Measurements from ENCODE around the gene ESYT1. TPM values are rescaled to one million over a fixed set of nuclear protein-coding genes. Genes with fewer than 3 reads are reported as not detected.
A peak's percentile ranks its signal among the peaks of the same experiment; 100 is the strongest.

Gene ESYT1
- total and polyA plus RNA-seq, 2 donors (not counting 3 experiments of a cell fraction or from before 2014, with no cell fraction given) = 161 to 234 TPM

GRCh38 chr12:56164345-56164729, 36.3 kb downstream of the ESYT1 start:
- Histone ChIP-seq H3K27ac (ENCODE audit: insufficient read depth, low read depth, low read length) (no peak overlapping the region), H3K4me2 (ENCODE audit: insufficient read depth, low read length) (no peak overlapping the region), H3K27me3 (ENCODE audit: control insufficient read depth in 2 of 2, insufficient read depth in 2 of 2, low read length in 2 of 2) (no peaks in the 10 kb centered on the region), H3K4me1 (ENCODE audit: control insufficient read depth, extremely low read depth, insufficient read depth, low read length) (peaks cover 19% of the 10 kb centered on the region), H3K4me3 (replicated peaks in 1 of 3; ENCODE audit: insufficient read depth in 1 of 3, low read depth in 1 of 3, low read length in 3 of 3) (no peak overlapping the region), H2AFZ (ENCODE audit: low read depth, low read length) (no peak overlapping the region), H3K79me2 (ENCODE audit: control insufficient read depth, insufficient read depth, low read length) (peaks cover 21% of the 10 kb centered on the region), H3K9me3 (replicated peaks; ENCODE audit: control insufficient read depth, insufficient read depth, low read length) (no peaks in the 10 kb centered on the region), H3K36me3 (ENCODE audit: control insufficient read depth in 2 of 2, extremely low read depth in 1 of 2, insufficient read depth in 2 of 2, low read length in 2 of 2) (peaks cover 24 to 49% of the 10 kb centered on the region in 2 experiments), H3K9ac (replicated peaks; ENCODE audit: extremely low read depth, insufficient read depth, low read length) (no peak overlapping the region), H4K20me1 (replicated peaks; ENCODE audit: control insufficient read depth, extremely low read depth, insufficient read depth, low read length) (no peaks in the 10 kb centered on the region), H3K9me1 (replicated peaks; ENCODE audit: control insufficient read depth, extremely low read depth, insufficient read depth, low read length) (no peaks in the 10 kb centered on the region)
- CTCF ChIA-PET = interaction anchor here (1.4 kb wide), 1 partner anchor 25 kb away, joined by 4 read pairs; the partner anchor contains the start of gene SMARCC2
- no TSS peak for BruUV-seq (replicated peaks)
- no peak for FAIRE-seq
- TF ChIP-seq GATA2 (IDR thresholded peaks at IDR 0.05; ENCODE audit: insufficient read depth, insufficient read length, low read depth, low read length) (no peak), CTCF (IDR thresholded peaks at IDR 0.05; ENCODE audit: extremely low read depth in 1 of 2, insufficient read depth in 1 of 2, low read depth in 1 of 2, low read length in 2 of 2) (no peak), MYC (IDR thresholded peaks at IDR 0.05; ENCODE audit: low read depth, low read length) (no peak), FOS (IDR thresholded peaks at IDR 0.05; ENCODE audit: borderline replicate concordance, insufficient read depth, low read length) (no peak), POLR2AphosphoS5 (IDR thresholded peaks at IDR 0.05; ENCODE audit: insufficient read depth, low read depth, low read length) (peak; percentile 5), POLR2A (IDR thresholded peaks at IDR 0.05; ENCODE audit: low read depth, low read length) (no peak), EZH2 (IDR thresholded peaks at IDR 0.05; ENCODE audit: borderline replicate concordance, low read depth, low read length, severe bottlenecking) (no peak), JUN (IDR thresholded peaks at IDR 0.05; ENCODE audit: borderline replicate concordance, insufficient read depth, insufficient read length, low read depth) (no peak), MAX (IDR thresholded peaks at IDR 0.05; ENCODE audit: insufficient read depth, insufficient read length) (no peak)
- POLR2A ChIA-PET = interaction anchor here (1.5 to 3.9 kb wide), 2 partner anchors 36 to 37 kb away, joined by 4 to 23 read pairs; partner anchors contain the start of gene ESYT1
- intact Hi-C loops (cut with micrococcal nuclease) = no loop called here
- dilution Hi-C loops (cut with MboI; ENCODE audit: extremely low pct_ligation_motif_present, low sequenced_read_pairs) = no loop called here
- DNase-seq (ENCODE audit: low read depth, low spot score) = no peak
